PC-9 (cell line): Measurements from ENCODE around the gene BCKDHA. TPM values are rescaled to one million over a fixed set of nuclear protein-coding genes. Genes with fewer than 3 reads are reported as not detected.

Source experiments
- BruUV-seq: library from RNA; stranded (reverse); fragments of 400-500 nt; replicated peaks from 2 replicates; lab custom pipeline; 2021; lab: Mats Ljungman, UMichigan
- CTCF ChIA-PET: fragments of 300-600 bp; sonication (Branson Sonifier 250); formaldehyde crosslinking; loops from one replicate; lab custom pipeline; 2022; ENCODE audit warnings: antibody characterized with exemption; lab: Charles Lee
- POLR2A ChIA-PET: fragments of 300-600 bp; sonication (Branson Sonifier 250); formaldehyde crosslinking; loops from one replicate; lab custom pipeline; 2022; ENCODE audit warnings: antibody characterized with exemption; ENCODE audit not compliant: unreplicated experiment; lab: Charles Lee
- DNase-seq, 2 experiments: peaks; one replicate each; pipeline versions ENCODE4 v3.0.0 to v3.0.0-alpha.2; 2015 to 2022; ENCODE audit warnings: mixed read lengths in 1 of 2
- H2AFZ ChIP-seq: fragments of 200-600 bp; sonication (generic); 2 replicates; pipeline ENCODE4 v1.8.1; 2017; ENCODE audit warnings: antibody characterized with exemption
- H3F3A ChIP-seq: fragments of 200-600 bp; sonication (generic); 2 replicates; pipeline ENCODE4 v1.8.1; 2017; ENCODE audit warnings: antibody characterized with exemption, mild to moderate bottlenecking, low read depth; ENCODE audit not compliant: insufficient read depth
- H3K27ac ChIP-seq: fragments of 200-600 bp; sonication (generic); 2 replicates; pipeline ENCODE4 v1.6.1; 2016; ENCODE audit warnings: mixed run types
- H3K27me3 ChIP-seq: fragments of 200-600 bp; sonication (generic); 2 replicates; pipeline ENCODE4 v1.6.1; 2016; ENCODE audit warnings: low read depth, mixed run types; ENCODE audit not compliant: insufficient read depth
- H3K36me3 ChIP-seq: fragments of 200-600 bp; sonication (generic); 2 replicates; pipeline ENCODE4 v1.6.1; 2016; ENCODE audit warnings: low read depth, mixed run types
- H3K4me1 ChIP-seq: fragments of 200-600 bp; sonication (generic); replicated peaks from 2 replicates; pipeline ENCODE4 v1.6.1; 2016; ENCODE audit warnings: mixed run types; ENCODE audit not compliant: insufficient read depth
- H3K4me2 ChIP-seq: fragments of 200-600 bp; sonication (generic); 2 replicates; pipeline ENCODE4 v1.6.1; 2017; ENCODE audit warnings: mixed run types
- H3K4me3 ChIP-seq: fragments of 200-600 bp; sonication (generic); 2 replicates; pipeline ENCODE4 v1.6.1; 2016; ENCODE audit warnings: mixed run types
- H3K79me2 ChIP-seq: fragments of 200-600 bp; sonication (generic); 2 replicates; pipeline ENCODE4 v1.6.1; 2017; ENCODE audit warnings: low read depth, mixed run types
- H3K9me2 ChIP-seq: fragments of 200-600 bp; sonication (generic); 2 replicates; pipeline ENCODE4 v1.8.1; 2017; ENCODE audit warnings: mild to moderate bottlenecking; ENCODE audit not compliant: insufficient read depth
- H3K9me3 ChIP-seq: fragments of 200-600 bp; sonication (generic); 2 replicates; pipeline ENCODE4 v1.8.1; 2016; ENCODE audit warnings: low read depth; ENCODE audit not compliant: insufficient read depth
- H4K20me1 ChIP-seq: fragments of 200-600 bp; sonication (generic); 2 replicates; pipeline ENCODE4 v1.8.1; 2017; ENCODE audit not compliant: insufficient read depth
- EZH2 ChIP-seq: fragments of 200-600 bp; sonication (generic); IDR thresholded peaks from 2 replicates; pipeline ENCODE4 v1.8.0; 2017; ENCODE audit warnings: antibody characterized with exemption, low read depth
- intact Hi-C: fragments of 100-400 bp; cut with micrococcal nuclease; formaldehyde crosslinking; loops from one replicate; pipeline ENCODE4 v1.10.0; 2022; ENCODE audit not compliant: unreplicated experiment
- total RNA-seq: library from RNA; stranded (reverse); gene quantifications from 2 replicates; pipeline ENCODE4 v1.2.3, GENCODE V29; 2021
- TF ChIP-seq, protein P1 (sequence below): fragments of 200-600 bp; sonication (generic); conservative IDR thresholded peaks from 2 replicates; pipeline ENCODE4 v1.6.1; 2017; ENCODE audit warnings: mixed run types, antibody characterized with exemption, mild to moderate bottlenecking, moderate library complexity

Gene BCKDHA
- total RNA-seq, 1 experiment from 2014 or later = 26.3 TPM

DNA sequence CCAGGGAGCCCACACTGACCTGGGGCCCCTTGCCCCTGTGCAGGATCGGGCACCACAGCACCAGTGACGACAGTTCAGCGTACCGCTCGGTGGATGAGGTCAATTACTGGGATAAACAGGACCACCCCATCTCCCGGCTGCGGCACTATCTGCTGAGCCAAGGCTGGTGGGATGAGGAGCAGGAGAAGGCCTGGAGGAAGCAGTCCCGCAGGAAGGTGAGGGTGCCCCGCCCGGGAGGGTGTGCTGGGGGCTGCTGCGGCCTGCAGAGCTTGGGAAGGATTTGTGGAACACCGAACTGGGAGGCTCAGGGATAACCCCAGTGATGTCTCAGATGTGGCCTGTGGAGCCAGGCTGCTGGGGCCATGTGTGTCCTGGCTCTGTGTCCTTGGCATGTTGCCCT lies 25.3 kb downstream of the BCKDHA start:
- Histone ChIP-seq H3K9me2 (no peaks in the 10 kb centered on the region), H3K4me3 (no peak overlapping the region), H2AFZ (no peak overlapping the region), H4K20me1 (no peaks in the 10 kb centered on the region), H3F3A (no peaks in the 10 kb centered on the region), H3K4me1 (no peaks in the 10 kb centered on the region), H3K27ac (no peak overlapping the region), H3K9me3 (no peaks in the 10 kb centered on the region), H3K27me3 (no peaks in the 10 kb centered on the region), H3K4me2 (no peak overlapping the region), H3K79me2 (no peaks in the 10 kb centered on the region), H3K36me3 (0 out of 2 replicates have a peak, but pooled peaks cover 2% of the 10 kb centered on the region)
- ChIA-PET POLR2A (no interaction called here), CTCF (no interaction called here)
- no TSS peak for BruUV-seq
- TF ChIP-seq, protein P1, sequence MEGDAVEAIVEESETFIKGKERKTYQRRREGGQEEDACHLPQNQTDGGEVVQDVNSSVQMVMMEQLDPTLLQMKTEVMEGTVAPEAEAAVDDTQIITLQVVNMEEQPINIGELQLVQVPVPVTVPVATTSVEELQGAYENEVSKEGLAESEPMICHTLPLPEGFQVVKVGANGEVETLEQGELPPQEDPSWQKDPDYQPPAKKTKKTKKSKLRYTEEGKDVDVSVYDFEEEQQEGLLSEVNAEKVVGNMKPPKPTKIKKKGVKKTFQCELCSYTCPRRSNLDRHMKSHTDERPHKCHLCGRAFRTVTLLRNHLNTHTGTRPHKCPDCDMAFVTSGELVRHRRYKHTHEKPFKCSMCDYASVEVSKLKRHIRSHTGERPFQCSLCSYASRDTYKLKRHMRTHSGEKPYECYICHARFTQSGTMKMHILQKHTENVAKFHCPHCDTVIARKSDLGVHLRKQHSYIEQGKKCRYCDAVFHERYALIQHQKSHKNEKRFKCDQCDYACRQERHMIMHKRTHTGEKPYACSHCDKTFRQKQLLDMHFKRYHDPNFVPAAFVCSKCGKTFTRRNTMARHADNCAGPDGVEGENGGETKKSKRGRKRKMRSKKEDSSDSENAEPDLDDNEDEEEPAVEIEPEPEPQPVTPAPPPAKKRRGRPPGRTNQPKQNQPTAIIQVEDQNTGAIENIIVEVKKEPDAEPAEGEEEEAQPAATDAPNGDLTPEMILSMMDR = no peak
- no peak for TF ChIP-seq EZH2
- intact Hi-C loops = no loop called here
- no peak for DNase-seq

- BruUV-seq = no TSS peak
- 0 out of 2 replicates have a peak, but pooled peaks cover 7% of the 10 kb centered on the region for H3F3A ChIP-seq
- H3K9me3 ChIP-seq = no peaks in the 10 kb centered on the region
- no peak for DNase-seq
- H3K4me1 ChIP-seq = no peaks in the 10 kb centered on the region
- no peaks in the 10 kb centered on the region for H3K36me3 ChIP-seq
- no peak overlapping the region for H3K4me2 ChIP-seq
- POLR2A ChIA-PET = no interaction called here
- CTCF ChIA-PET = no interaction called here
- no peak overlapping the region for H3K27ac ChIP-seq
- TF ChIP-seq EZH2 = no peak
- TF ChIP-seq, protein P1 = no peak
- no peak overlapping the region for H2AFZ ChIP-seq
- intact Hi-C loops = no loop called here
- H3K79me2 ChIP-seq = no peaks in the 10 kb centered on the region
- H4K20me1 ChIP-seq = no peaks in the 10 kb centered on the region
- no peak overlapping the region for H3K4me3 ChIP-seq
- H3K9me2 ChIP-seq = no peaks in the 10 kb centered on the region
- H3K27me3 ChIP-seq = no peaks in the 10 kb centered on the region
Observed at GRCh38 chr19:41424335-41425173, 26.9 kb downstream of the BCKDHA start.

GRCh38 chr19:41425174-41426115 lies 27.8 kb downstream of the BCKDHA start:
- intact Hi-C loops = no loop called here
- POLR2A ChIA-PET = no interaction called here
- CTCF ChIA-PET = no interaction called here

More at GRCh38 chr19:41425174-41426115, 27.8 kb downstream of the BCKDHA start:
- 0 out of 2 replicates have a peak, but pooled peaks cover 7% of the 10 kb centered on the region for H3F3A ChIP-seq
- H3K27me3 ChIP-seq = no peaks in the 10 kb centered on the region
- H3K4me2 ChIP-seq = no peak overlapping the region
- no peak overlapping the region for H3K27ac ChIP-seq
- no peak overlapping the region for H2AFZ ChIP-seq
- no peaks in the 10 kb centered on the region for H3K36me3 ChIP-seq
- no peaks in the 10 kb centered on the region for H3K4me1 ChIP-seq
- H3K79me2 ChIP-seq = no peaks in the 10 kb centered on the region
- TF ChIP-seq, protein P1 = no peak
- no peak for TF ChIP-seq EZH2
- no peaks in the 10 kb centered on the region for H3K9me2 ChIP-seq
- DNase-seq = no peak
- no peak overlapping the region for H3K4me3 ChIP-seq
- no peaks in the 10 kb centered on the region for H3K9me3 ChIP-seq
- H4K20me1 ChIP-seq = no peaks in the 10 kb centered on the region
- BruUV-seq = no TSS peak
